Jurkat, Clone E6-1 (cell line): ENCODE measurements around the gene PDE4DIP.
"Not testable (repeated sequence)": the region's sequence is repeated elsewhere in the genome, so short reads cannot be mapped to it uniquely, and the experiment has no call there.

Experiments used
- DNase-seq: peaks from one replicate; pipeline ENCODE4 v3.0.0-alpha.2; 2011; ENCODE audit warnings: low read depth, low spot score
- H3K4me3 ChIP-seq: 2 replicates; pipeline ENCODE4 v1.5.1; 2011; ENCODE audit warnings: mild to moderate bottlenecking, low read length, control low read depth, moderate library complexity

Gene PDE4DIP

GRCh38 chr1:149008769-149009168, 164.5 kb downstream of the PDE4DIP start:
- H3K4me3 ChIP-seq, DNase-seq: not testable (repeated sequence)

DNA sequence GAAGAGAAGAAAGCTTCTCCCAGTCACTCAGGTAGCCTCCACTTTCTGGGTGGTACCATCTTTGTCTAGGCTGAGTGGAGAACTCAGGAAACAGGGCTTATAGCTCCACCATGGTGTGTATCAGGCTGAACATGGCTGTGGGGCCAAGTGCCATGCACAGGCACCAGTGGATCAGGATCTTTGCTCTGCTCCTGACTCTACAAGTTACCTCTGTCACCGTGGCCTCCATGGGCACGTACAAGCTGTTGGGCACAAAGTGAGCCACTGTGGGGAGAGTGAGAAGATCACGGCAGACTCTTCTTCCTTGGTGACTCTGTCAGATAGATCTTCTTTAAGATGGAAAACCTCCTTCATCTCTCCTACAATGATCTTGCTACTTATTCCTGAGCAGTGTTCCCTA, 165.5 kb downstream of the PDE4DIP start:
- not testable (repeated sequence) for H3K4me3 ChIP-seq, DNase-seq

DNA sequence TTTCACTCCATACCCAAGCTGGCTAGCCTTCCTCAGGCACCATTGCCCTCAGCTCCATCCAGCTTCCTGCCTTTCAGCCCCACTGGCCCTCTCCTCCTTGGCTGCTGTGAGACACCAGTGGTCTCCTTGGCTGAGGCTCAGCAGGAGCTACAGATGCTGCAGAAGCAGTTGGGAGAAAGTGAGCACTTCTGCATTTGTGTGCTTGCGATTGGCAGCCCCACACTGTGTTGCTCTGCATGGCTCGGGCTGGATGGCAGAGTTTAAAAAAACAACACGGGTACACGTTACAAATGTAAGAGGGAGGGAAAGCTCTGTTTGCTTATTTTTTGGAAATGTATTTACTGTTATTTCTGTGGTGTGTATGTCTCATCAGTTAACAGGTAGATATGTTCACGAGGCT, 168.4 kb downstream of the PDE4DIP start:
- not testable (repeated sequence) for H3K4me3 ChIP-seq, DNase-seq

DNA sequence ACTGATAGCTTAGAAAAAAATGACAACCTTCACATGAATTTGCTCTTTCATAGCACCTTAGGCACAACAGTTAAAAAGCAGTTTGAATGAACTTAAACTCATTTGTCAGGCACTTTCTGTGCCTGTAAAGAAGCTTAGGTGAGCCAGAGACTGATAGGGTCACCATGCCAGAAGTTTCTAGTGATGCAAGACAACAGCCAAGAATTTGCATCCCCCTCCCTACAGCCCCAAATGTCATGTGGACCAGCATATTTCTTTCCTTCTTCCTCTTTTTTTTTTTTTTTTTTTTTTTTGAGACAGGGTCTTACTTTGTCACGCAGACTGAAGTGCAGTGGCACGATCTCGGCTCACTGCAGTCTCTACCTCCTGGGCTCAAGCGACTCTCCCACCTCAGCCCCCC, 169.3 kb downstream of the PDE4DIP start:
- not testable (repeated sequence) for DNase-seq, H3K4me3 ChIP-seq

DNA sequence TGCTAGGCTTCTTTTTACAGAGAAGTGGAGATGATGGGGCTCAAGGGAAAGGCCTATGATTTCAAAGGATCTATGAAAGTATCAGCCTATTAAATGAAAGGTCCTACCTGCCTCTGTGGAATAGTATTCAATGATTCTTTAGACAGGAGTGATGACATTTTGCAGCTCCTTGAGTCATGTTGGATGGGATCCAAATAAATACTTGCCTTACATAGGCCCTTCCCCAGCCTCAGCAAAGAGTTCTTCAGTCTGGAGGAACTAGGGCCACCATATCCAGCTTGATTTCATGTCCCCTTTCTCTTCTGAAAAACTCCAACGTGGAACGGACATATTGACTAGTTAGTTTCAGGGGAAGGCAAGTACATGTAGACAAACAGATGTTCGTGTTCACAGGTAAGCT, 171.3 kb downstream of the PDE4DIP start:
- H3K4me3 ChIP-seq, DNase-seq: not testable (repeated sequence)

- not testable (repeated sequence) for H3K4me3 ChIP-seq, DNase-seq
These were observed 172.4 kb downstream of the PDE4DIP start for GRCh38 chr1:149016626-149017025.

GRCh38 chr1:149018577-149018976, 174.3 kb downstream of the PDE4DIP start:
- H3K4me3 ChIP-seq, DNase-seq: not testable (repeated sequence)

DNA sequence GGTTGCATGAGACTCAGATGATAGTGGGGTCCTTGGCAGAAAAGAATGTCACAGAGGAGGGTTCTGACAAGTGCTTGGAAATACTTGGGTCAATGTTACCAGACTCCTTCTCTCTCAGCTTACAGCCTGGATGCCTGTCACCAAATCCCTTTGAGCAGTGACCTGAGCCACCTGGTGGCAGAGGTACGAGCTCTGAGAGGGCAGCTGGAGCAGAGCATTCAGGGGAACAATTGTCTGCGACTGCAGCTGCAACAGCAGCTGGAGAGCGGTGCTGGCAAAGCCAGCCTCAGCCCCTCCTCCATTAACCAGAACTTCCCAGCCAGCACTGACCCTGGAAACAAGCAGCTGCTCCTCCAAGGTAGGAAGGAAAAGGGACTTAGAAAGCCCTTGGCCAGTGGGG, 180.1 kb downstream of the PDE4DIP start:
- not testable (repeated sequence) for DNase-seq, H3K4me3 ChIP-seq

GRCh38 chr1:149033916-149034315, 189.7 kb downstream of the PDE4DIP start:
- DNase-seq, H3K4me3 ChIP-seq: not testable (repeated sequence)

DNA sequence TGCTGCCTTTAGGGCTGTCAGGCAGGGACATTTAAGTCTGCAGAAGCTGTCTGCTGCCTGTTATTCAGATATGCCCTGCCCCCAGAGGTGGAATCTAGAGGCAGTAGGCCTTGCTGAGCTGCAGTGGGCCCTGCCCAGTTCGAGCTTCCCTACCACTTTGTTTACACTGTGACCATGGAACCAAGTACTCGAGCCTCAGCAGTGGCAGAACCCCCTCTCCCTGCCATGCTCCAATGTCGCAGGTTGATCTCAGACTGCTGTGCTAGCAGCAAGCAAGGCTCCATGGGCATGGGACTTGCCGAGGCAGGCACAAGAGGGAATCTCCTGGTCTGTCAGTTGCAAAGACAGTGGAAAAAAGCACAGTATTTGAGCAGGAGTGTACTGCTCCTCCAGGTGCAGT, 198.8 kb downstream of the PDE4DIP start:
- DNase-seq, H3K4me3 ChIP-seq: not testable (repeated sequence)

DNA sequence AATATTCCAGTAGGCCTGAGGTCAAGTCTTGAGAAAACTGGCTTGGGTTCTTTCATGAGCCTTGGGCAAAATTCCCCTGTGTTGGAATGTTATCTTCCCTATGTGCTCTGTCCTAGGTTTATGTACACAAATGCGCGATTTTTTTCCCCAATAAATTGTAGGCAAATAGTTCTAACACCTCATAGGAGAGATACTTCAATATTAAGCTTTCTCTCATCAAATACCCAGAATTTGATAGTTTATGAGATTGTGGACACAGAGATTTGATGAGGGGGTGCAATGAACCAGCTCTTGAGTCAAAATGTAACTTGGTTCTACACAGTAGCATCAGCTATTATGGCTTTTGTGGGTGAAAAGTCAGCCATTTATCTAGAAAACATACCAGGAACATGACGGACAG, 220.4 kb downstream of the PDE4DIP start:
- not testable (repeated sequence) for H3K4me3 ChIP-seq, DNase-seq

DNA sequence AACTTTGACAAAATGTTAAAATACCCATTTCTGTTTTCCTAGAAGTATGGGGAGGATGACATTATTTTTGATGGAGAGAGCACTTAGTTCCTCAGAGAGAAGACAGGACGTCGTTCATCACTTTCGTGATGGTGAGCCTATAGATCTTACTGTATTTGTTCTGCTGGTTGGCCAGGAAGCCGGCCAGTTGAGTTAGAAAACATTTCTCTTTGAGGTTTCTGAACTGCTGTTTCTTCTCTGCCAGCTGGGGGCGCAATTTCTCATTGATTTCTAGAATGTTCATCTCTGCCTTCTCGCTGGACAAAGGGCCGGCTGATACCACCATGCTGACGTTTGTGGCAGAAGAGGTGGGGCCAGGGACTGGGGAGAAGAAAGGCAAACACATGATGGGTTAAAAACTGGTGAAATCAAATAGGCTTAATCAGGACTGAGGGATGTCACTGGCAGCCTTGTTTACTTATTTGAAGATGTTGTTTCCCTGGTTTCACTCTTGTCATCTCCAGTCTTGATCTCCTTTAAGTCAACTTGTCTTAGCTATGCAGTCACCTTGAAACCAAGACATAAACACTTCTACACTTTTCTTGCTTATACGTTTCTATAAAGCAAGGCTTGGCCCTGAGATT, 231.4 kb downstream of the PDE4DIP start:
- H3K4me3 ChIP-seq, DNase-seq: not testable (repeated sequence)
